Measurements from ENCODE around the gene CAMTA2.

DNA sequence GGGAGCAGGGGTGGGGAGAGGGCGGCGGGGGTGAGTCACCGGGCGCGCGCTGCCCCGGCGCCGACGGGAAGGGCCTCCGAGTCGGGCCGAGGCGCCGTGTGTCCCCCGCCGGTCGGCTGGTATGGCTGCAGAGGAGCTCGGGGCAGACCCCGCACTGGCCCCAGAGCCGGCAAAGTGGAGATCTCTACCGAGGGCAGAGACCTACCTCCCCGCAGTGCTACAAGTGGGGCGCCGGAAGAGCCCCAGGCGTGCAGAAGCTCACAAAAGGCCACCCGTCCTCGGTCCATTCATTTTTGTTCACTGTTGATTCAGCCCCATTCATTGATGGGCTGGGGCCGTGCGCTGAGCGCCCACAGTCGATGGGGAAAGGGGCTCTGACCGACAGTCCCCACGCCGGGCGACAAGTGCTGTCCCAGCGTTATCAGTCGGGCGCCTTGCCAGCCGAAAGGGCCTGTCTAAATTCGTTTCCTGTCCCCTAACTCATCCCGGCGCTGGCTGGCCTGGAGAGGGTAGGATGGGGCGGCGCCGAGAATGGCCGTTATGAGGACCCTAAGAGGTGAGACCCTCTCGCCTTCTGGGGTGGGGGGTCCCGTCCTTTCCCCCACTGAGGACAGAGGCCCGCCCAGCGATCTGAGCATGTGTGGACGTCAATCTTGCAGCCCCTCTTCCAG, 37.3 kb downstream of the CAMTA2 start:
- TF ChIP-seq, protein P1, sequence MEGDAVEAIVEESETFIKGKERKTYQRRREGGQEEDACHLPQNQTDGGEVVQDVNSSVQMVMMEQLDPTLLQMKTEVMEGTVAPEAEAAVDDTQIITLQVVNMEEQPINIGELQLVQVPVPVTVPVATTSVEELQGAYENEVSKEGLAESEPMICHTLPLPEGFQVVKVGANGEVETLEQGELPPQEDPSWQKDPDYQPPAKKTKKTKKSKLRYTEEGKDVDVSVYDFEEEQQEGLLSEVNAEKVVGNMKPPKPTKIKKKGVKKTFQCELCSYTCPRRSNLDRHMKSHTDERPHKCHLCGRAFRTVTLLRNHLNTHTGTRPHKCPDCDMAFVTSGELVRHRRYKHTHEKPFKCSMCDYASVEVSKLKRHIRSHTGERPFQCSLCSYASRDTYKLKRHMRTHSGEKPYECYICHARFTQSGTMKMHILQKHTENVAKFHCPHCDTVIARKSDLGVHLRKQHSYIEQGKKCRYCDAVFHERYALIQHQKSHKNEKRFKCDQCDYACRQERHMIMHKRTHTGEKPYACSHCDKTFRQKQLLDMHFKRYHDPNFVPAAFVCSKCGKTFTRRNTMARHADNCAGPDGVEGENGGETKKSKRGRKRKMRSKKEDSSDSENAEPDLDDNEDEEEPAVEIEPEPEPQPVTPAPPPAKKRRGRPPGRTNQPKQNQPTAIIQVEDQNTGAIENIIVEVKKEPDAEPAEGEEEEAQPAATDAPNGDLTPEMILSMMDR (IDR thresholded peaks at IDR 0.05): no peak
- TF ChIP-seq POLR2A (IDR thresholded peaks at IDR 0.05): no peak
- no peak for TF ChIP-seq EP300 (IDR thresholded peaks at IDR 0.05; ENCODE audit: low read depth)
- TF ChIP-seq POLR2AphosphoS5 (IDR thresholded peaks at IDR 0.05): no peak
